Adrenal gland (tissue), 12 donors: ENCODE results near the gene ANKRD33B. TPM values are rescaled to one million over a fixed set of nuclear protein-coding genes. Genes with fewer than 3 reads are reported as not detected.

ENCODE experiments used
- DNase-seq, 7 donors: peaks; one replicate each; pipeline ENCODE4 v3.0.0-alpha.2; 2019 to 2020
- H3K27ac ChIP-seq, 5 donors: fragments of 200-600 bp; sonication (generic) in 4 of 5; 1 replicate in 3 of 5; 2 replicates in 2 of 5; pipeline versions ENCODE4 v1.5.1 to v1.8.0; 2016 to 2020; ENCODE audit warnings: mild to moderate bottlenecking in 1 of 5
- H3K27me3 ChIP-seq: fragments of 200-600 bp; 2 replicates; pipeline ENCODE4 v1.8.0; 2021
- H3K36me3 ChIP-seq, 2 donors: fragments of 200-600 bp; replicated peaks in 1 of 2; 1 replicate in 1 of 2; 2 replicates in 1 of 2; pipeline versions ENCODE4 v1.5.1 to v1.8.0; 2018 to 2022
- H3K4me1 ChIP-seq, 2 donors: fragments of 200-600 bp; replicated peaks in 1 of 2; 1 replicate in 1 of 2; 2 replicates in 1 of 2; pipeline versions ENCODE4 v1.5.1 to v1.8.0; 2018 to 2021
- H3K4me3 ChIP-seq, 4 donors: fragments of 200-600 bp; sonication (generic) in 3 of 4; one replicate each; pipeline ENCODE4 v1.5.1; 2016 to 2018
- H3K9me3 ChIP-seq, 3 donors: fragments of 200-600 bp; sonication (generic) in 1 of 3; replicated peaks in 1 of 3; 1 replicate in 2 of 3; 2 replicates in 1 of 3; pipeline versions ENCODE4 v1.5.1 to v1.8.0; 2016 to 2021
- POLR2A ChIP-seq, 2 donors: fragments of 450-650 bp; IDR thresholded peaks; one replicate each; pipeline ENCODE4 v1.6.1; 2017; ENCODE audit warnings: antibody characterized with exemption in 2 of 2, mild to moderate bottlenecking in 2 of 2, moderate library complexity in 1 of 2
- WGBS, 4 donors: extraction: QIAGEN DNeasy Blood & Tissue Kit in 2 of 4; methylation state at CpG; one replicate each; pipeline versions ENCODE4 v1.1.5 to v1.1.7; 2013 to 2017; 5-methylcytosine and 5-hydroxymethylcytosine counted together
- intact Hi-C, 2 donors: fragments of 100-400 bp; cut with DNase I; formaldehyde crosslinking; loops; one replicate each; pipeline versions ENCODE4 v1.14.1 to v1.15.0; 2022 to 2023
- polyA plus RNA-seq, 3 donors: library from polyadenylated mRNA; stranded (reverse); fragments of 200-250 nt in 2 of 3; fragments of 350-450 nt in 1 of 3; fragmentation: Illumina TruSeq in 1 of 3; extraction: RNeasy Lipid Tissue Mini Kit (QIAGEN cat#74804) in 1 of 3; gene quantifications; one replicate each; pipeline ENCODE4 v1.2.3, GENCODE V29; 2013 to 2014
- total RNA-seq, 9 donors: library from RNA; depleted of rRNA in 4 of 9; stranded (reverse); fragments of >200 nt in 4 of 9; fragments of 120-200 nt in 1 of 9; fragmentation: NEBNext Ultra II Directional in 1 of 9; extraction: Animal tissue kit (Norgen Biotek cat#: 25700) in 1 of 9; gene quantifications; one replicate each; pipeline versions ENCODE4 v1.1.0 to v1.2.4, GENCODE V29; 2013 to 2023
- TF ChIP-seq, protein P1 (sequence below), 6 experiments: fragments of 450-650 bp in 4 of 6; fragments of 200-600 bp in 2 of 6; sonication (generic) in 1 of 6; IDR thresholded peaks; 1 replicate in 5 of 6; 2 replicates in 1 of 6; pipeline versions ENCODE4 v1.5.1 to v1.8.0; 2016 to 2021; ENCODE audit warnings: antibody characterized with exemption in 6 of 6, mild to moderate bottlenecking in 2 of 6, moderate library complexity in 1 of 6
- donor health status: healthy with polysubstance abuse.
- donor health status: Bipolar disorder and iron deficiency.
- donor health status: DM: yes; HTN: yes; CAD: no.
- donor health status: DM: no; HTN: no; CAD: no.
- donor health status: DM: no; HTN: no; CAD: no.
- donor health status: DM: yes; HTN: yes; CAD: no.

Gene ANKRD33B
- total and polyA plus RNA-seq, 12 donors = 0.14 to 0.69 (median 0.23) TPM

DNA sequence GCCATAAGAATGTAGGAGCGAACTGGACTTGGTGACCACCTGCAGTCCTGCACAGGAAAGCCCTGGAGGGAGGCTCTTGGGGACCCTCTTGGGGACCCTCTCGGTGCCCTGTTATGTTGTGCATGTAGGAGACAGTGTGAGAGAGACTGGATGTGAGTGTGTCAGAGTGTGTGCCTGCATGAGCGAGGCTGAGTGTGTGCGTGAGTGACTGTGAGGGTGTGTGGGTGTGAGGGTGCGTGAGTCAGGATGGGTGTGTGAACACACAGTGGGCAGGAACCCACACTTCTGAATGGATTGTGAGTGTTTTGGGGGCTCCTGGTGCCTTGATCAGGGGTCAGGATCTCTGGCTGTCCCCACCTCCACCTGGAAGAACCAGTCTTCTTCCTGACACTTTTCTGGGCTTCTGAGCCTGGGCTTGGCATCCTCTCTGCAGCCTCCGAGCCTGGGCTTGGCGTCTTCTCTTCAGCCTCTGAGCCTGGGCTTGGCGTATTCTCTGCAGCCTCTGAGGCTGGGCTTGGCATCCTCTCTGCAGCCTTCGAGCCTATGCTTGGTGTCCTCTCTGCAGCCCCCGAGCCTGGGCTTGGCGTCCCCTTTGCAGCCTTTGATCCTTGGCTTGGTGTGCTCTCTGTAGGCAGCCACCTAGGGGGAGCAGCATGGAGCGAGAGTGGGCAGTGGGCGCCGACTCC, 25.6 kb upstream of the ANKRD33B start:
- 78 to 84% (median 82%) methylated on average over 9 to 14 of the region's 14 CpGs for WGBS, 4 donors
- no peaks in the 10 kb centered on the region for H3K9me3 ChIP-seq
- TF ChIP-seq, protein P1, sequence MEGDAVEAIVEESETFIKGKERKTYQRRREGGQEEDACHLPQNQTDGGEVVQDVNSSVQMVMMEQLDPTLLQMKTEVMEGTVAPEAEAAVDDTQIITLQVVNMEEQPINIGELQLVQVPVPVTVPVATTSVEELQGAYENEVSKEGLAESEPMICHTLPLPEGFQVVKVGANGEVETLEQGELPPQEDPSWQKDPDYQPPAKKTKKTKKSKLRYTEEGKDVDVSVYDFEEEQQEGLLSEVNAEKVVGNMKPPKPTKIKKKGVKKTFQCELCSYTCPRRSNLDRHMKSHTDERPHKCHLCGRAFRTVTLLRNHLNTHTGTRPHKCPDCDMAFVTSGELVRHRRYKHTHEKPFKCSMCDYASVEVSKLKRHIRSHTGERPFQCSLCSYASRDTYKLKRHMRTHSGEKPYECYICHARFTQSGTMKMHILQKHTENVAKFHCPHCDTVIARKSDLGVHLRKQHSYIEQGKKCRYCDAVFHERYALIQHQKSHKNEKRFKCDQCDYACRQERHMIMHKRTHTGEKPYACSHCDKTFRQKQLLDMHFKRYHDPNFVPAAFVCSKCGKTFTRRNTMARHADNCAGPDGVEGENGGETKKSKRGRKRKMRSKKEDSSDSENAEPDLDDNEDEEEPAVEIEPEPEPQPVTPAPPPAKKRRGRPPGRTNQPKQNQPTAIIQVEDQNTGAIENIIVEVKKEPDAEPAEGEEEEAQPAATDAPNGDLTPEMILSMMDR (IDR thresholded peaks at IDR 0.05) = no peak
- no peak for TF ChIP-seq POLR2A (IDR thresholded peaks at IDR 0.05)
- no peak for DNase-seq
- H3K4me1 ChIP-seq = peaks cover 0 to 3% of the 10 kb centered on the region in 2 donors
- peaks cover 3% of the 10 kb centered on the region for H3K27me3 ChIP-seq
- no peak overlapping the region for H3K4me3 ChIP-seq
- intact Hi-C loops = no loop called here
- no peak overlapping the region for H3K27ac ChIP-seq
- H3K36me3 ChIP-seq = no peaks in the 10 kb centered on the region

DNA sequence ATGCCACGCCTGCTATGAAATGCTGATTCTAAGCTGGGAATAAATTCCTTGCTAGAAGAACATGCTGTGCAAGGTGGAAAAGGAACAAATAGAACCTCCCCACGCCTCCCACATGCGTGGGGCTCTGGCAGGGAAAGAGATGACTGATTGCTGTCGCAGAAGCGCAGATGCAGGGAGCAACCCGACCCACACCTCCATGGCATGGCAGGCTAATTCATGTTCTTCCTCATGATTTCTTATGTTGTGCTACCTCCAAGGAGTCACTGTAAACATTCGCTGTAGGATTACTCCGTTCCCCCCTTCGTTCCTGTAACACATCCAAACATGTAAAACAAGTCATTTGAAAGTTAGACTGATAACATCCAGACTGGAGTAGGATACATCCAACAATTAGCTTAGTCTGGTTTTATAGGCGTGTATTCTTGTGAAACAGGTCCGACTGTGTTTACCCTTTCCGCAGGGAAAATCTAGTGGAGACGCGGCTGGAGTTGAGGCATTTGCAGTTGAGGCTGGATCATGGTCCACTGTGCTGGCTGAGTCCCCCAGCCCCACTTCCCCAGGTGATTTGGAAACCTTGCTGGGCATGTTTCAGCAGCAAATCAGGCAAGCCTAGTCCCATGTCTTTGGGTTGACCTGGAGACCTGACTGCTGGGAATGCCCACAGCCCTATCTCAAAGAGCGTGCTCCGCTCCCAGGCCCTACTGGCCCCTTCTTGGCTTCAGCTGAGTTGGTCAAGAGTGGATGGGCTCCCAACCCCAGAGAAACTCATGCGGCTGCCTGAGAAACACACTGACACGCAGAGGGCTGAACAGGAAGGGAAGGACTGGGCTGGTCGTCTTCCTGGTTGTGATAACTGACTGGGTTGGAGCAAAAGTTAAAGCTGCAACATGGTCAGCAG, 24.8 kb upstream of the ANKRD33B start:
- H3K4me1 ChIP-seq = peaks cover 0 to 3% of the 10 kb centered on the region in 2 donors
- H3K27ac ChIP-seq = no peak overlapping the region
- no peaks in the 10 kb centered on the region for H3K9me3 ChIP-seq
- no peaks in the 10 kb centered on the region for H3K27me3 ChIP-seq
- TF ChIP-seq, protein P1 (IDR thresholded peaks at IDR 0.05) = no peak
- TF ChIP-seq POLR2A (IDR thresholded peaks at IDR 0.05) = no peak
- no peak overlapping the region for H3K4me3 ChIP-seq
- no peak for DNase-seq
- intact Hi-C loops = no loop called here
- WGBS, 4 donors = 65 to 77% (median 69%) methylated on average over 18 to 19 of the region's 19 CpGs
- no peaks in the 10 kb centered on the region for H3K36me3 ChIP-seq

DNA sequence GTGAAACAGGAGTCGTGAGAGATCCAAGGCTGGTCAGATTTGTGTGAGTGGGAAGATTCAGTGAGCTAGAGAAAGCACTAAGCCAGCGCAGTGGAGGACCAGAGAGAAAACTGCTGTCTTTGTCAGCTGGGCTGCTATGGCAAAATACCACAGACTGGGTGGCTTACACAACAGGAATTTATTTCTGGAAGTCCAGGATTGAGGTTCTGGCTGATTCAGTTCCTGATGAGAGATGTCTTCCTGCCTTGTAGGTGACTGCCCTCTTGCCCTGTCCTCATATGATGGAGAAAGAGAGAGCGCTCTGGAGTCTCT, 24.2 kb upstream of the ANKRD33B start:
- Histone ChIP-seq H3K9me3 (no peaks in the 10 kb centered on the region), H3K4me1 (peaks cover 0 to 3% of the 10 kb centered on the region in 2 donors), H3K36me3 (no peaks in the 10 kb centered on the region), H3K27ac (no peak overlapping the region), H3K27me3 (no peaks in the 10 kb centered on the region), H3K4me3 (no peak overlapping the region)
- intact Hi-C loops = no loop called here
- TF ChIP-seq, protein P1 (IDR thresholded peaks at IDR 0.05) = no peak
- TF ChIP-seq POLR2A (IDR thresholded peaks at IDR 0.05) = no peak
- DNase-seq = no peak
- 66 to 79% (median 71%) methylated on average over 3 of the region's 3 CpGs for WGBS, 4 donors

DNA sequence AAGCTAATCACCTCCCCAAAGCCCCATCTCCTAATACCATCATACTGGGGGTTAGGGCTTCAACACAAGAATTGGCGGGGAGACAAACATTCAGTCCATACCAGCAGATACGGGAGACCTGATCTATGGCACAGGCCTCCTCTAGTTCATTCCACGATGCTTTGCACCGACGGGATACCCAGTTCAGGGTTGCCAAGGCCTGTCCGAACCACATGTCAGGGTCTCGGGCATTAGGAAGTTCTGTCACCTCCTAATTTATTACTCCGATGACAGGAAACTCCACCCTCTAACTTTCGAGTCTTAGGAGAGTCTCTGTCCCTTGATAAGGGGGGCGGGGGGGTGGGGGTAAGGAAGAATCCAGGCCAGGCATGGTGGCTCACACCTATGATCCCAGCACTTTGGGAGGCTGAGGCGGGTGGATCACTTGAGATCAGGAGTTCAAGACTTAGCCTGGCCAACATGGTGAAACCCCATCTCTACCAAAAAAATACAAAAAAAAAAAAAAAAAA, 23.8 kb upstream of the ANKRD33B start:
- H3K4me3 ChIP-seq = no peak overlapping the region
- no peak overlapping the region for H3K27ac ChIP-seq
- H3K4me1 ChIP-seq = peaks cover 0 to 3% of the 10 kb centered on the region in 2 donors
- TF ChIP-seq, protein P1 (IDR thresholded peaks at IDR 0.05) = no peak
- TF ChIP-seq POLR2A (IDR thresholded peaks at IDR 0.05) = no peak
- H3K36me3 ChIP-seq = no peaks in the 10 kb centered on the region
- no peaks in the 10 kb centered on the region for H3K9me3 ChIP-seq
- no peak for DNase-seq
- intact Hi-C loops = no loop called here
- WGBS, 4 donors = 67 to 82% (median 72%) methylated on average over 8 to 11 of the region's 11 CpGs
- H3K27me3 ChIP-seq = no peaks in the 10 kb centered on the region
